Dermis blood vessel endothelial cell (primary cell): ENCODE results near the gene DYRK1B. TPM values are rescaled to one million over a fixed set of nuclear protein-coding genes. Genes with fewer than 3 reads are reported as not detected.
A peak's percentile ranks its signal among the peaks of the same experiment; 100 is the strongest.

Experiments used
- DNase-seq: peaks from one replicate; pipeline ENCODE4 v3.0.0; 2010
- total RNA-seq: library from RNA; depleted of rRNA; stranded (reverse); fragments of >200 nt; gene quantifications from 2 replicates; pipeline ENCODE4 v1.2.3, GENCODE V29; 2014

DYRK1B gene
- total RNA-seq, 1 donor from 2014 or later: 21.4 TPM

GRCh38 chr19:39852882-39853281 lies 18.9 kb upstream of the DYRK1B start:
- DNase-seq: no peak

DNA sequence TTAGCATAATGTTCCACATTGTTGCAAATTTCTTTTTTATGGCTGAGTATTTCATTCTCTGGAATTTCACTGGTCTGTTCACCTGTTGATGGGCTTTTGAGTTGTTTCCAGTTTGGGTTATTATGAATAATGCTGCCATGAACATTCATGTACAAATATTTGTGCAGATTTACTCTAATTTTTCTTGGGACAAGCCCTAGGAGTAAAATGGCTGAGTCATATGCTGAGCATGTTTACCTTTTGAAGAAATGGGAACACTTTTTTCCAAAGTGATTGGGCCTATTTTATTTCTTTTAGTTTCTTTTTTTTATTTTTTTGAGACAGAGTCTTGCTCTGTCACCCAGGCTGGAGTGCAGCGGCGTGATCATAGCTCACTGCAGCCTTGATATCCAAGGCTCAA lies 16.9 kb upstream of the DYRK1B start:
- DNase-seq: no peak

DNA sequence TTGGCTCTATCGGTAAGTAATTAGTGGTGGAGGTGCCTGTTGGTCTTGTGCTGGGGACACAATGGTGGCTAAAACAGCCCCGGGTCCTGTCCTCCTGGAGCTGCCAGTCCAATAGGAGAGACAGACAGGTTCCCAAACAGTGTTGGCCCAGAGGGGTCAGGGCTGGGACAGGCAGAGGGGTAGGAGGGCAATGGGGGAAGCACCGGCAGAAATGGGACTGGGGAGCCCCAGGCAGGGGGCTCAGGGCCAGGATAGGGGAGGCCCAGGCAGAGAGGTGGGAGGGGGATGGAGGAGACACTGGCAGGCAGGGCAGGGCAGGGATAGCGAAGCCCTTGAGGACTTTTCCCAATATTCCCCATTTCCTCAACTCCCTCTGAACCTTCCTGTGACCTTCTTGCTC lies 14.4 kb upstream of the DYRK1B start:
- no peak for DNase-seq

- no peak for DNase-seq
Observed at GRCh38 chr19:39847525-39847924, 13.6 kb upstream of the DYRK1B start.

DNA sequence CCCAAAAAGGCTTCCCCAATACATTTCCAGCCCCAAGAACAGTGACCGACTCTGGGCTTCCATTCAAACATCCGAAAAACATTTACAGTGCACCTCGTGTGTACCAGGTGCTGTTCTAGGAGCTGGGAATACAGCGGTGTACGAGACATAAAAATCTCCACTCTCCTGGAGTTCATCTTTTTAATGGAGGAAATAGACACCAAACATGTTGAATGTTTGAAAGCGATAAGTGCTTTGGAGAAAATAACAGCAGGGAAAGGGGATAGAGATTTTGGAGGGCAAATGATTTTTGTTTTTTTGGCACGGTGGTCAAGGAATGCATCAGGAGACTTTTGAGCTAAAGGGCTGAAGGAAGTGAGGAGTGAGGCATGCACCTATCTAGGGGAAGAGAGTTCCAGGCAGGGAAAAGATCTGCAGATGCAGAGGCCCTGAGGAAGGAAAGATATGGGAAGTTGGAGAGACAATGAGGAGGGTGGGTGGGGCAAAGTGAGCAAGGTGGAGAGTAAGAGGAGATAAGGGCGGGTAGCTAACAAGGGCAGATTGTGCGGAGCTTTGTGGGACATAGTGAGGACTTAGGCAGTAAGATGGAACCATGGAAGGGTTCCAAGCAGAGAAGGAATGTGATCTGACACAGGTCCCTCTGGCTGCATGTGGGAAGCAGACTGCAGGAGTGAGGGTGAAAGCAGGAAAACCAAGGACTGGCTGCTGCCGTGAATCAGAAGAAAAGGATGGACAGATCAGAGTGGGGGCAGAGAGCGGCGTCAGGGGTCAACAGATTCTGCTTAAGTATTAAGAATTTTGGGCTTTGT lies 12.9 kb upstream of the DYRK1B start:
- no peak for DNase-seq

GRCh38 chr19:39845933-39846677 lies 12.1 kb upstream of the DYRK1B start, which contains the start of gene FBL:
FBL (minus strand) TSS chr19:39846379; CDS start chr19:39846300, 79 bp downstream.
- DNase-seq: peak; percentile 95

DNA sequence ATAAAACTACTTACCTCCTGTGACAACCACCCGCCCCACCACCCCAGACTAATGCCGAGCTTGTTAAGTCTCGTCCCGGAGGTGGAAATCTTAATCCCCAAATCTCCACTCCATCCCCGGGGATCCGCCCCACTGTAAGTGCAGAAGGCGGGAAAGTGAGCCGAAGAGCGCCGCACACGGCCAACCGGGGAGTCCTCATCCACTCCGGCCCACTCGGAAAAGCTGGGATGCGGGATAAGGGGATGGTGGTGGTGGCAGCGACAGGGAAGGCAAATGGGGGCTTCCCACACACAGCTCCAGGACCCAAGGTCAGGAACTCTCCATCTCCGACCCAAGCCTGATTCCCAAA lies 11.6 kb upstream of the DYRK1B start:
- peak; percentile 44 for DNase-seq

DNA sequence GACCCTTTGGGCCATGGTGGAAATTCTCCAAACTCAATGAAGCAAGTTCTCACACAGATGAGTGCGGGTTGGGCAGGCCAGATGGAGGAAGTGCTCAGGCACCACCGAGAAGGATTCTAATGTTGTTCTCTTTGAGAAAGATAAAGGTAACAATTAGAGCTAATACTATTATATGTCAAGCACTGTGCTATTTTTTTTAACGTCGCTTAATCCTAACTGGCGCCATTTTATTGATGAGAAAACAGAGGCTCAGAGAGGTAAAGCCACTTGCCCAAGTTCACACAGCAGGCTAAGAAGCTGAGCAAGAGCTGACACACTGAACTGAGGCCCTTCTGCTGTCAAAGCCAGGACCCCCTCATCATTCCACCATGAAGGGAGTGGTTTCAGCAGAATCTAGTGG lies 11.2 kb upstream of the DYRK1B start:
- DNase-seq: no peak

GRCh38 chr19:39843919-39844793 lies 10.2 kb upstream of the DYRK1B start:
- DNase-seq: peak; percentile 71

DNA sequence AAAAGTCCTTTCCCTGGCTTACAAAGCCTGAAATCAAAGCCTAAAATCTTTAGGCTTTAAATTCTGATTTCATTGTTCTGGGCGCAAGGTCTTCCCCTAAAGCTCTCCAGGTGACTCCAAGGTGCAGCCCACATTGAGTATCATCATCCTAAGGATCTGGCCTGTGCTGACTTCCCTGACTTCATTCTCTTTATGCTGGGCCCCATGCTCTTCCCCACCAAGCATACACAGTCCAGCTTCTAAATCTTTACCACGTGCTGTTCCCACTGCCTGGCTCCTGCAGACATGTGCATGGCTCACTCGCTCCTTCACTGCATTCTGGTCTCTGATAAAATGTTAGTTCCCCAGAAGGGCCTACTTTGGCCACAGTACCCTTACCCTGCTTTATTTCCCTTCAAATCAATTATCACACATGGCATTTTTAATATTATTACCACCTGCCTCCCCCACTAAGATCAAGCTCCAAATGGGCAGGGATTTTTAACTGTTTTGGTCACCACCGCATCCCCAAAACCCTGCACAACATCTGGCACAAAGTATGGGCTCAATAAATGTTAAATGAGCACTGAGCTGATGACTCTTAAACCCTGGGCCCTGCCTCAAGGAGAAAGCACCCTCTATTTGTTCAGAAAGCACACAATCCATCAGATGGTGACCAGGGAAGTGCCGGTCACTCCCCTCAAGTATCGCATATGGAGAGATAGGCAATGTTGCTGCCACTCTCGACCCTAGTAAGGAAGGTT lies 8.9 kb upstream of the DYRK1B start:
- DNase-seq: no peak

GRCh38 chr19:39841041-39841440 lies 7.1 kb upstream of the DYRK1B start:
- DNase-seq: no peak

DNA sequence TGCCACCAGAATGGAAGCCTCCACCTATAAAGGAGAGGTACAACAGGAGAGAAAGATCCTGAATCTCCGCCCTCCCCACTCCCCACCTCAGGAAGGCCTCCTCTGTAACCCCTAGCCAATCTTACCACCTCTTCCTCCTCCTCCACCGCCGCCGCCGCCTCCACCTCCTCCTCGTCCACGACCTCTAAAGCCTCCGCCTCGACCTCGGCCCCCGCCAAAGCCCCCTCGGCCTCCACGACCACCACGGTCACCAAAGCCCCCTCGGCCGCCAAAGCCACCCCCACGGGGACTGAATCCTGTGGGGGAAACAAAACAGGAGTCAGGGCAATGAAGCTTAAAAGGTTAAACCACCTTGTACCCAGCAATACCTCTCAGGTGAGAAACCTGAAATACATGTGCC lies 6.5 kb upstream of the DYRK1B start:
- no peak for DNase-seq

GRCh38 chr19:39839678-39840327 lies 5.8 kb upstream of the DYRK1B start:
- no peak for DNase-seq

DNA sequence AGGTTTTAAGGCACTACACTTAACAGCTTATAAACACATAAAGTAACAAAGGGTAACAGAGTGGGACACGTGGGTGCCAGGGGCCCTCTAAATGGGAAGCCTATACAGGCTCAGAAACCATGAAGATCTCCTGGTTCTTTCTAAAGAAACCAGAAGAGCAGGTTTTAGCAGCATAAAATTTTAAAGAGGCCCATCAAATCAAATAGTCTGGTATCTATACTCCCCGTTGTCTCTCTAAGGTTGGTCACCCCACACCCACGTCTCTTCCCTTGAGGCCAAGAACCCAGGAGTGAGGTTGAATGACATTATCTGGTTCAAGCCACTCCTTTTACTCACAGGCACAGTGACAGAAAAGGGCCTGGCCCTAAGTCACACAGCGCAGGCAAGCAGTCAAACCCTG lies 4.6 kb upstream of the DYRK1B start:
- DNase-seq: no peak

DNA sequence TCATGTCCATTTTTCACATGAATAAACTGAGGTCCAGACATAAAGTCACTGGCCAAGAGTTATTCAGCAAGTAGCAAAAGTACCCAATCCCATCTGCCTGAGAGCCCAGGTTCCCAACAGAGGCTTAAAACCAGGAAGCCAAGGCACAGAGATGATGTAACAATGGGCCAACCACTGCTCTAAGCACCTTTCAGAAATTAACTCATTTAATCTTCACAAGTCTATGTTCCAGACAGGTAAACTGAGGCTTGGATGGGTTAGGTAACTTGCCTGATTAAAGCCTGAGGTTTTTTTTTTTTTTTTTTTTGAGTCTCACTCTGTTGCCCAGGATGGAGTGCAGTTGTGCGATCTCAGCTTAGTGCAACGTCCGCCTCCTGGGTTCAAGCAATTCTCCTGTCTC lies 4.0 kb upstream of the DYRK1B start:
- DNase-seq: no peak

DNA sequence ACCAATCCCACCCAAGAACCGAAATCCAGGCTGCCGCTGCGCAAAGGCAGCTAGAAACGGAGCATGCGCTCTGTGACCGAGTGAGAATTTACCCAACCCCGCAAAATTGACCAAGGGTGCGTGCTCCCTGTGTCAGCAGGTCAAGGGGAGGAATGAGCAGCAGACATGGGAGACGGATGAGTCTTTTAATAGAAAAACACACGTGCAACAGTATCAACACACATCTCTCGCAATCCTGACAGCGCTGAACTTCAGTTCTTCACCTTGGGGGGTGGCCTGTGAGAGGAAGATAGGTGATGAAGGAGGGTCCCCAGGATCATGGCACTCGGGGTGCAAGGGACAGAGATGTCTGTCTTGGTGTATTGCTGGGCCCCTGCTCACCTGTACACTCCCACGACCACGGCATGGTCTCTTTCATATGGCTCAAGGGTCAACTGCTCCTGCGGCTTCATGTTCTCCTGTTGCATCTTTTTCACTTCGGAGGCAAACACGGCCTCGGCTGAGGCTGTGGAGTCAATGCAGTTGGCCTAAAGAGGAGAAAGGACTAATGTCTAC lies 402 bp upstream of the DYRK1B start:
- no peak for DNase-seq

DNA sequence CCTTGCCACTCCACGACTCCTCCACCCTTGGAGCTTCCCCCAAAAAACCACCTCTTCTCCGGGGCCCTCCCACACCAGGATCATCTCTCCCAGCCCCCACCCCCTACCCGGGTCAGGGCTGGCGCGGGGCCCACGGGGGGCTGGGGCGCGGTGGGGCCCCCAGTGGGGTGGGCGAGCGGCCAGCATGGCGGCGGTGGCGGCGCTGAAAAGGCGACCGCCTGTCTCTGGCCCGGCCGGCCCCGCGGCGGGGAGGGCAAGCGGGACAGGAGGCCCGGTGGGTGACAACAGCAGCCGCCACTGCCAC lies 850 bp downstream of the DYRK1B start:
- DNase-seq: no peak

GRCh38 chr19:39832341-39833083 lies 1.4 kb downstream of the DYRK1B start:
- DNase-seq: no peak

- no peak for DNase-seq
Observed at GRCh38 chr19:39831679-39832078, 2.3 kb downstream of the DYRK1B start.

GRCh38 chr19:39830847-39831246 lies 3.1 kb downstream of the DYRK1B start:
- no peak for DNase-seq

DNA sequence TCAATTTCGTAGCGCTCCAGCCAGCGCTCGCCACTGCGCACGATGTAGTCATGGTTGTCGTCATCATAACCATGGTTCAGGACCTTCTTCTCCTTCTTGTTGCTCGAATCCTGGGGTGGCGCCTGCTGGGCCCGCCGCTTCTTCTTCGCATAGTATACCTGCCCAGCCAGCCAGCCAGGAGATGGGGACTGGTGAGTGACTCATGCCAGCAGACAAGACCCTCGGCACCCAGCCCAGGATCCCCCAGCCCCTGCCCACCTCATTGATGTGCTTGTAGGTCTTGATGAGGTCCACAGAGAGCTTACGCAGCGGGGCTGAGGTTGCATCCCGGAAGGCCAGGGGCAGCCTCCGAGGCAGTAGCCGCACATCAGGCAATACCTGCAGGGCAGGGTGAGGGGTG lies 3.6 kb downstream of the DYRK1B start:
- no peak for DNase-seq
